Activated CD8-positive, alpha-beta memory T cell treated with anti-CD3 and anti-CD28 coated beads, Interleukin-2, amount 50 U/mL, for 1 hour (primary cell): ENCODE measurements around the gene CTNNA3.

Experiments
- DNase-seq: peaks from one replicate; pipeline ENCODE4 v3.0.0-alpha.2; 2020; ENCODE audit errors: extremely low read depth

CTNNA3 gene

DNA sequence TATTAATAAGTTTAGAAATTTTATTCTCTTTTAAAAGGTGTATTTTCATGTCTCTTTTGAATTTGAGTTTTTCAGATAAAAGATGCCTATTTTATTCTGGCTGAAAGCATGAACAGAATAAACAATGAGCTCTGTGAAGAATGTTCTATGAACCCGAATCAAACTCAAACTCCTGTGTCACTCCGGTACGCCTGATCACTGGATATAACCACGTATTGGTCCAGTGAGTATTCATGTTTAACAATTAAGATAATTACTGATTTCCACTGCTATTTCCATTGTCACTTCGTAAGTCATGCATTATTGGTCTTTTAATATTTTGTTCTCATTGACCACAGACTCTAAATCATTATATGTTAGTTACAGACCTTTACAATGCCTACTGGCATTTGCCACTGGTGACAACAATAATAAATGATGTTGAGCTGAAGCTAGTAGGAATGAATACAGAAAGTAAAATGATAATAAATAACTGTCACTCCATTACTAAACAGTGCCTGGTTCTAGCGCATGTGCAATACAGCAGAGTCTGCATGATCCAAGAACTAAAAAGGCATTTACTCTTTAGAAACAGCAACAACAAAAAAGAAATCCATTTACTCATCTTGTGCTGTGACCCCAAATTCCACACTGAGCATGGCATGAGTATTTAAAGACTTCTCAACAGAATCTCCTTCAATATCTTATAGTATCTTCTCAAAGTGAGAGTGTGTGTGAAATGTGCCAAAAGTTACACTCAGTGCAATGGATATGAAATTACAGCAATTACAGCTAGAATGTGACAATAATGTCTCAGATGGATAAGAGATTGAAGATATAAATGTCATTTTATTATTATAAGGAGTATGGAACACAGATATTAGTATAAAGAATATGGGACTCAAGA, 1597.2 kb downstream of the CTNNA3 start:
- no peak for DNase-seq

DNA sequence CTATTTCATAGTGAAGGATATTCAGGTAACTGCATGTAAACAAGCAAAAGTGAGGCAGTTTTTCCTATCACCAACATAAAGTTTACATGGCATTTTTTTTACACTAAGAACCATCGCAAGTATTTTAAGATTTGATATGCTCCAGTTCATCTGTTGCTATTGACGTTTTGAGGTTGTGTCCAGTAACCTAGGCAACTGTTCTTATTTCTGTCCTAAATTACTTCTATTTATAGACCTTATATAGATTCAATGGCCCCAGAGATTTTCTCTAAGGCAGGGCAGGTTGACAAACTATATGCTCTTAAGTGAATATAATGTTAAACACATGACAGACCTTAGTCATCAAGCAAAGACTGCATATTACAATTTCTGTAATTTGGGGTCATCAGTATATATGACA, 1600.4 kb downstream of the CTNNA3 start:
- DNase-seq: no peak

DNA sequence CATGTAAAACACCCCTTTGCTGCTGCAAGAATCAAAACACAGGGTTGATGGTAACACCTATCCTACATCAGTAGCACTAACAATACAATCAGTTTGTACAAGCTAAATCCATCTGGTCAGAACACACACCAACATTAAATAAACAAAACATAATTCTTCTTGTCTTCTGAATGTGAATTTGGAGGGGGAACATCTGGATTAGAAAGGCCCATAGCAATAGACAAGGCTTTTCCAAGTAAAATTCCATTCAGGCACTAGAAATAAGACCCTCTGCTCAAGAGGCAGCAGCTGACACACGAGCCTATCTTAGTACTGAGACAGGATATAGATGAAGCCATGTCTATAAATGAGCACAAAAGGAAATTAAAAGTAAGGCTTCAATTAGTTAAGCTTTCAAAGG, 1610.1 kb downstream of the CTNNA3 start:
- no peak for DNase-seq

DNA sequence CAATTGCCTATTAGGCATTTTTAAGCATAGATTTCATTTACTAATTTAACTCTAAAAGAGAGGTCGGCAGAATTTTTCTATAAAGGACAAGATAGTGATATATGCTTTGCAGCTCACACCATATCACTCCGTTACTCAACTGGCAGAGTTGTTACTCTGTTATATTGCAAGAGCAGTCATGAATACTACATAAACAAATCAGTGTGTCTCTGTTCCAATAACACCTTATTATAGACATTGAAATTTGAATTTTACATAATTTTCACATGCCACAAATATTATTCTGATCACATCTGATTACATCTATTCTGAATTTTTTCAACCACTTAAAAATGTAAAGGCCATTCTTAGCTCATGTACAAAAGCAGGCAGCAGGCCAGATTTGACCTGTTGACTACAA, 1624.1 kb downstream of the CTNNA3 start:
- no peak for DNase-seq

DNA sequence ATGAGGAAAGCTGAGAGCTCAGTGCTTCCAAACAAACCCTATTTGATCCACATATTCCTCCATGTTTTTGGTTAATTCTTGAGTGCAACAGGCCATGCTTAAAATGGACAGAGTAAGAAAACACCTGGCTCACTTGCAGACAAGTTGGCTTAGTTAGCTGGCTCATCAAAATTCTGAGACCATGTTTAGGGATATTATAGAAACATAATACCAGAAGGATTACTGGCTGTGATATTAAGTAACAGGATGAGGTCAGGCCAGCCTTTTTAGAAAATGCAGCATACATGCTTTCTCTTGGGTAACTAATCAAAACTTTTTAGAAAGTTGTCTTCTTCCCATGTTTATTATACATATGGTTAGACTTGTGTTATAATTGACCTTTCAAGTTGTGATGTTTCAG, 1637.4 kb downstream of the CTNNA3 start:
- no peak for DNase-seq

DNA sequence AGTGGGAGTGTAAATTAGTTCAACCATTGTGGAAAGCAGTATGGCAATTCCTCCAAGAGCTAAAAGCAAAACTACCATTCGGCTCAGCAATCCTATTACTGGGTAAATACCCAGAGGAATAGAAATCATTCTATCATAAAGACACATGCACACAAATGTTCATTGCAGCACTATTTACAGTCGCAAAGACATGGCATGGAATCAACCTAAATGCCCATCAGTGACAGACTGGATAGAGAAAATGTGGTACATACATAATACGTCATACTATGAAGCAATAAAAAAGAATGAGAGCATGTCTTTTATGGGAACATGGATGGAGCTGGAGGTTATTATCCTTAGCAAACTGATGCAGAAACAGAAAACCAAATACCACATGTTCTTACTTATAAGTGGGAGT, 1646.7 kb downstream of the CTNNA3 start:
- DNase-seq: no peak

DNA sequence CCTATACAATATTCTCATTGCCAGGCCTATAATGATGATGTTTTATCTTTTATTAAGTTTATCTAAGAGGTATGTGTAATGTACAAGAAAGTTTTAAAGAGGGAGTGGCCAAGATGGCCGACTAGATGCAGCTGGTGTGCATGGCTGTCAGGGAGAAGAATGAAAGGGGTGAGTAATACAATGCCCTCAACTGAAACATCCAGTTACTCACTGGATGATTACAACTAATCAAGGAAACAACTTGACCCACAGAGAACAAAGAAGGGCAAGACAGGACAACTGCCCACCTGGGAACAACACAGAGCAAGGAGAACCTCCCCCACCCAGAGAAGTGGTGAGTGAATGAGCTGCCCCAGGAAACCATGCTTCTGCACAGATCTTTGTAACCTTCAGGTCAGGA, 1650.1 kb downstream of the CTNNA3 start:
- DNase-seq: no peak

DNA sequence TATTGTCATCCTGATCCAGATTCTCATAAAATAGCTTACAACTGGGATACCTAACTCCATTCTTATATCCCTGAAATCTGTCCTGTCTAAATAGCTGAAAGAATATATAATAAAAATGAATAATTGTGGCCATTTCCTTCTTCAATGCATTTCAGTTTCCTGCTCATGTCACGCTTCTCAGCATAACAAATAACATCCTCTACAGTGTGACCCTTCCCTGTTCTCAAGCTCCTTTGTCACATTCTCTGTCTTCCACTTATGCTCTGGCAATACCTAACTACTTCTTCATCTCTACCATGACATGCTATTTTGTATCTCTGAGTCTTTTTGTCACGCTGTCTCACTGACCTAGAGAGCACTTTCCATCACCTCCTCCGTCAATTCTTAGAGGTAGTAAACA, 1654.2 kb downstream of the CTNNA3 start:
- no peak for DNase-seq

DNA sequence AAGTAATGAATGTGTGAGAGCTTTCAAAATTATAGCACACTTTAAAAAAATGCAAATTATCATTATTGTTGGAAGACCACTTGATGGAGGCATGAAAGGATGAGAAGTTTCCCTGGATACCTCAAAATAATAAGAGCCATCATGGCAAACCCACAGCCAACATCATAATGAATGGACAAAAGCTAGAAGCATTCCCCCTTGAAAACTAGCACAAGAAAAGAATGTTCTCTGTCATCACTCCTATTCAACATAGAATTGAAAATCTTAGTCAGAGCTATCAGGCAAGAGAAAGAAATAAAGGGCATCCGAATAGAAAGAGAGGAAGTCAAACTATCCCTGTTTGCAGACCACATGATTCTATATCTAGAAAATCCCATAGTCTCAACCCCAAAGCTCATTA, 1657.4 kb downstream of the CTNNA3 start:
- DNase-seq: no peak

DNA sequence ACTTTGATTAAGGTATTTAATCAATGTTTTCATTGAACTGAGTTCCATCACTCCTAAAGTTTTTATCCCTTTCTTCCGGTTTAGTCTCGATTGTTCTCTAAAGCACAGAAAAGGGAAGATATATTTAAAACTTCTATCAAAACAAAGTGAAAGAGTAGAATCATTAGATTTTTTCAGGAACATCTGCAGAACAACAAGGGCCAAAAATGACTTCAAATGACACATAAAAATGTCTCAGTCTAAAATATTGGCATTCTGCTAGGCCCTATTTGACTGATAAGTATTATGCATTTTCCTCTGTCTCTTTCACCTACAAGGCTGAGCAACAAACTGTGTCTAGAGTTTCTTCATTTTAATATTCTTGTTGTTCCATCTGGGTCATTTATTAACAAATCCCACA, 1669.7 kb downstream of the CTNNA3 start:
- DNase-seq: no peak

DNA sequence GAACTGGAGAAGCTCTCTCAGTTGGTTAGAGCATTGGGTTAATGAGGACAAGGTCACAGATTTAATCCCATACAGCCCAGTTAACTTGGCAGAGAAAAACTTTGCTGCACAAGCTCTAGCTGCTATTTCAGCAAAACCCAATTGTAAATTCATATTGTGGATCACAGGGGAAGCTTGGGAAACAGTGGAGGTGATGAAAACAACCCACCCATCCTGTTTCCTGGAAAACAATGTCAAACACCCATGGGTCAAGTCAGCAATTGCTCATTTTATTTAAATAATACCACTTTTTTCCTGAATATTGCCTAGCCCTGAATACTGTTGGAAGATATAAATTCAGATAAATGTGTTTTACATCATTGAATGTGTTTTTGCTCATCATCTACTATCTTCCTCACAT, 1670.8 kb downstream of the CTNNA3 start:
- DNase-seq: no peak

DNA sequence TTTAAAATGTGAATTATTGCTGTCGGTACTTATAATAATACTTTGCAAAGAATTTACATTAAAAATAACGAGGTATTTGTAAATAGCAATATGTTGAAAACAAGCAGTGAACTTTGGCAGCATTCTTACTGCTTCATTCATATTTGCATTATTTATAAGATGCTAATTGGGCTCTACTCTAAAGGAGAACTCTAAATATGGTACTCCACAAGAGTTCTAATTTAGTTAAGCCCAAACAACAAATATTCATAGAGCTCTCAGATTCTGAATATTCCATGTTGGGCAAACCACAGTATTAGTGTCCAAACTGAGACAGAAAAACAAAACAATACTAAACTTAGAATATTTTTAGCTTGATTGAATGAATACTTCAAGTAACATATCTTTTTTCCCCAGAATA, 1674.6 kb downstream of the CTNNA3 start:
- no peak for DNase-seq

DNA sequence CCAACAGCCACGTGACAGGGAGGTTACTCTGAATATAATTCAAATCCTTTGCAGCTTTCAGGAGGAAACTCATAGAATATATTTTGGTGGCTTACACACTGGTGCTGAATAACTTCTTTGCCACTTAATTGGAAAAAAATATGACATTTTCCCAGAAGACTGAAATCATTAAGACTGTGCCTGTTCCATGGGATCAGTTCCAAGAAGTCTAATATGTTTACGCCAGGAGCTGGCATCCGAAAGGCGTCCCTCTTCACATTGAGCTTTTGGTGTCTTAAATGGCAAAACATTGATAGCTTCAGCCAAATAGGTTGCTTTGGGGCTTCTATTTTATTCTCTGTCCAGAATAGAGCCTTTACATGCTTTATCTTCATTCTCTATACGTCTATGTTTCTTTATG, 1687.8 kb downstream of the CTNNA3 start:
- no peak for DNase-seq

DNA sequence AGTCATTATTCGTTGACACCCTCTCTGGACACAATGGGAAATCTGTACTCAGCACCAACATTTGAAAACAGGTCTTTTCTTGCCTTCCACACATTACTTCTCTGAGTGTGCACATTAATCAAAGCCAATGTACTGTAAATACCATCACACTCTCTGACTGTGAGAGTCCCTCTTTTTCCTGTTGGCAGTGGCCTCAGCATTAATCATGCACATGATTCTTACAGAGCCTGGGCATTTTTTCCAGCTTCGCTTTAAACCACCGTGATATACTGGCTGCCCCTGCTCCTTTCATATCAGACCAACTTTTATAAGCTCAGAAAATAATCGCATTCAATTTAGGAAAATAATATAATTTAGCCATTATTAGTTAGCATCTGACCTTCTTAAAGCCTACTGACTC, 1689.6 kb downstream of the CTNNA3 start:
- DNase-seq: no peak

DNA sequence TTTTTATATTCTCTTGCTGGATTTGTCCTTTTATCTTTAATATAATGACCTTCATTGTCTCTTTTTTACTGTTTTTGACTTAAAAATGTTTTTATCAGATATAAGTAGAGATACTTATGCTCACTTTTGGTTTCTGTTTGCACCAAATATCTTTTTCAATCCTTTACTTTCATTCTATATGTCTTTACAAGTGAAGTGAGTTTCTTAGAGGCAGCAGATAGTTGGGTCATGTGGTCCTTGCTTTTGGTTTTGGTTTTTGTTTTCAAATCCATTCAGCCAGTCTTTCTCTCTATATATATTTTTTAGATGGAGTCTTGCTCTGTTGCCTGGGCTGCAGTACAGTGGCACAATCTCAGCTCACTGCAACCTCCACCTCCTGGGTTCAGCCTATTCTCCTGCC, 1702.5 kb downstream of the CTNNA3 start:
- no peak for DNase-seq

DNA sequence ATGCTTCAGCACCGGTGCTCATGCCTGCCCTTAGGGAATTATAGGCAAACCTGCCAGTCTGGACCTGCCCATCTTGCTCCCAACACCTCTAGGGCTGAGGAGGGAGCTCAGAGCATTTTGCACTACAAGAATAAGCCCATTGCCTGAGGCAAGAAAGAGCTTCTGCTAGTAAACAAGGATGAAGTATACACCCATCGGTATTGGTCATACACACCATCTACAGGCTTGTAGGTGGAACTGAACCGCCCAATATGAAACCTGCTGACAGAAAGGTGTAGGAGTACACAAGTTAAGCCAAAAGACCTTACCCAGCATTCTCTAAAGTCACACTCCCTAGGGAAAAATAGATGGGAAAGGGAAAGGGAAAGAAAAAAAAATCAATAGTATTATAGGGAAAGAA, 1727.1 kb downstream of the CTNNA3 start:
- no peak for DNase-seq

DNA sequence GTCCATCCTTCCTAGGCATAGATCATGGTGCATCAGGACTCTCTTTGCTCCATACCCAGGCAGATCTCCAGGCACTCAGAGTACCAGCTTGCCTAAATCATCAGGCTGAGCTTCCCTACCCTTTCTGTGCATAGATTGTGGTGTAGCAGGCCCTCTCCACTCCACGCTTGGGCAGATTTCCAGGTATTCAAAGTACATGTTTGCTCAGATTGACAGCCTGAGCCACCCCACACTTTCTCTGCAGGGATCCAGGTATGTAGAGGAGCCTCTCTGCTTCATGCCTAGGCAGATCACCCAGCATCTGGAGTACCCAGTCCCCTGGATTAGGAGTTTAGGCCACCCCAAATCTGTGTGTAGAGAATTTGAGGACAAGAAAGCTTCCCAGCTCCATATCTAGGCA, 1727.6 kb downstream of the CTNNA3 start:
- no peak for DNase-seq

DNA sequence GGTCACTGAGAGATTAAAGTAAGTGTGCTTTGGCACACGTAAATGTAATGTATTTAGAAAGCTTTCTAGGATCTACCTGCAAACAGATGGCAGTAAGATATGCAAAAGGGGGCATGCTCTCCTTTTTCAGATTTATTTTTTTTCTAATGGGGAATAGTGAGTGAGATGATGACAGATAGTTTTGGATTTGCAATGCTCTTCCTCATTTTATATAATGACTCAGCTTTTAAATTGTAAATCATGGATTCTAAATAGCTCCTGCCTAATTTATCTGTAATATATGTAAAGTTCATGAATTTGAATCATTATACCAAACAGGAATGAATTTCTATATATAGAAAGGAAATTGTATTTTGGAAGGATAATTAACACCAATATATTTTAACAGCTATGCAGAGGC, 1731.8 kb downstream of the CTNNA3 start:
- DNase-seq: no peak

DNA sequence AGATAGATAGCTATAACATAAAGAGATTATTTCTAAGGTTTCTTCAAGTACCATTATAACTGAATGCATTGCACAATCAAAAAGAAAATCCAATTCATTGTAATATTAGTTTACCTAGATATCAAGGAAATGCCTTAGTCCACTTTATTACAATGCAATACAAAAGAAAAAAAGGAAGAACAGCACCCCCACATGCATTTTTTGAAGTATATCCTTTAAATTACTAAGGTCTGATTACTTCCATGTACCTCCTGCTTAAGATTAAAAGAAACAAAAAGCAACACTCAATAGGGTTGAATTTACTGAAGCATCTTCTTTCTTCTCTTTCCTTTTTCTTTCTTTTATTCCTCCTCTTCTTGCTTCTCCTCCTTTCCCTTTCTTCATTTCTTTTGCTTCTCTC, 1743.9 kb downstream of the CTNNA3 start:
- no peak for DNase-seq

DNA sequence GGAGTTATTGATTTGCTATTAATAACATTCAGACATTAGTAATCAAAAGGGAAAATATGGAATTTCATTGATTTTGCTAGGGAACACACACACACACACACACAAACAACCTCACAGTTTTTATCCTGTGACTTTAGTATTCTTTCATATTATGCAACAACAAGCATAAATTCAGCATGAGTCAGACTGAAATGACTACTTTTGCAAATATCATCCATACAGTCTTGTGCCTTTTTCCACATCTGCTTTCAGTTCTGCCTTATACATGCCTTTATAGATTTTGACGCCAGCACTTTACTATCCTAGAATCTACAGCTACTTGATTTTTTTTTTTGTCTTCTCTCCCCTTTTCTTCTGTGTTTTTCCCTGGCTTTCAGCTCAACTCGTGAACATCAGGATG, 1745.9 kb downstream of the CTNNA3 start:
- no peak for DNase-seq

DNA sequence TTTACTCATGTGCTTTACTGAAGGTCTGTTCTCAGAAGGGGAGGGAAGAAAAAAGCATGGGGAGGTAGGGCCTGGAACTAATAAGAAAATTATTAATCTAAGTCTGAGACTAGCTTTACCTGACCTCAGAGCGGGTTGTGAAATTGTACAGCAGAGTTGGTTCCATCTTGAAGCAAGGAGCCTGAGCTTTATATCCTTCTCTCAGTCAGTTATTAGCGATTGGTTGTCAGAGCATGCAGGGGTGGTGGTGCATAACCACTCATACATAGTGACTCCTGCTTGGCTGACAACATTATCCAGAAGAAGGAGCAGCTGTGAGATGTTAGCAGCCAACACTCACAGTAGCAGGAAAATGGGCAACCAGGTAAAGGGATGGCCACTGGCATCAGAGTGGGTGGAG, 1746.5 kb downstream of the CTNNA3 start:
- no peak for DNase-seq

DNA sequence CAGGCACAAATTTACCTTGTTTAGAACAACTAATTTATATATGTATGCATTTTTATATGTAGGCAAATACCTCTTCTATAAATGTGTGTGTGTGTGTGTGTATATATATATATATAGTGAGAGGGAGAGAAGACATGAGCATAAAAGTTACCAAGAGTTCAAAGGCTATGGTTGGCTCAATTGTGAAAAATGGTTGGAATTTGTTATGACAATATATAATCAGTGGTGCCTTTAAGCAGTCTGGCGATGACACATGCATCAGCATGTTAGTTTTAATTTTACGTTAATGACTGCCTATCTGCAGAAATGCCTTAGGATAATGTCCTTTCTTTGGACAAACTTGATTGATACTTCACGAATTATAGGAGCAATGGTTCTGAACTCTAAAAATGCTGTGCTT, 1750.9 kb downstream of the CTNNA3 start:
- DNase-seq: no peak

DNA sequence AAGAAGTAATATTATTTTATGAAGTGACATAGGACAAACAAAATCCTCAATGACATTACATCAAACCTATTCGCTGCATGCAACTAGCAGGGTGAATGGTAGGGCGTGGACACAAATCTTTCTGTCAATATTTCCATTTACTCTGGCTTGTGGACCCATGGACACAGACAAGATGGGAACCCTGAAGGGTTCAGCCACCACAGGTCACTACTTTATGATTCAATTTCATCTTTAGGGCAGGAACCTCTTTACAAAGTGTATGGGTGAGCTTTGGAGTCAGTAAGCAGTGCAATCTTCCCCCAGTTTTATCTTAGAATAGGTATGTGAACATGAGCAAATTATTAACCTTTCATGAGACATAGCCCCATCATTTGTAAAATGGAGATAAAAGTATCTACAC, 1752.5 kb downstream of the CTNNA3 start:
- DNase-seq: no peak
